CD4-positive, alpha-beta T cell treated with Interleukin-17A for 4 hours (primary cell): Measurements from ENCODE around the gene ADPRHL1.
A peak's percentile ranks its signal among the peaks of the same experiment; 100 is the strongest.
"Not testable (repeated sequence)": the region's sequence is repeated elsewhere in the genome, so short reads cannot be mapped to it uniquely, and the experiment has no call there.

Experiments used
- DNase-seq: peaks from one replicate; pipeline ENCODE4 v3.0.0-alpha.2; 2020; ENCODE audit warnings: mixed read lengths

Gene ADPRHL1

GRCh38 chr13:113454936-113455335 lies 1.6 kb upstream of the ADPRHL1 start:
- DNase-seq: no peak

- DNase-seq: no peak
These were observed 822 bp downstream of the ADPRHL1 start for GRCh38 chr13:113452466-113452865.

GRCh38 chr13:113451951-113452421 lies 1.3 kb downstream of the ADPRHL1 start:
- DNase-seq: no peak

GRCh38 chr13:113450861-113451620 lies 2.2 kb downstream of the ADPRHL1 start:
- not testable (repeated sequence) for DNase-seq

GRCh38 chr13:113450348-113450744 lies 2.9 kb downstream of the ADPRHL1 start:
- DNase-seq: not testable (repeated sequence)

DNA sequence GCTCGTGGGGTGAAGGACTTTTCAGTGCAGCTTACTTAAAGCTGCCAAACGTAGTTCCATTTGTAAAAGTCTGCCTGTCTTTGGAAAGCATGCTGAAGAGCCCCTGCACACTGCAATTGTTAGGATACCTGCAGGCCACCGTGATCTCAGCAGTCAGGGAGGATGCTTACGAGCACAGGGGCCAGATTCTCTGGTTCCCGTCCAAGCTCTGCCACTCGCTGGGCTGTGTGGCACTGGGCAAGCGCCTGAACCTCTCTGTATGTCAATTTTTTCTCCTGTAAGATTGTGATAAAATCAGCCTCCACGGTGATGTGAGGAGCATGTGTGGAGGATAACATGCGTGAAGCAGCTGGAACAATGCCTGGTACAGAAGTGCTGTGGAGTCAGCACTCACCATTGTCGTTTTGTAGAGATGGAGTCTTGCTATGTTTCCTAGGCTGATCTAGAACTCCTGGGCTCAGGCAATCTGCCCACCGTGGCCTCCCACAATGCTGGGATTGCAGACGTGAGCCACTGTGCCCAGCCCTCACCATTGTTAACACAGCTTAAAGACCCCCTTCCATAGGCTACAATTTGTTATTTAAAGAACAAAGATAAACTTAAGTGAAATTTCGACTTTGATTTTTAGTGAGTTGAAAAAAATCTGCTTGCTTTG lies 3.5 kb downstream of the ADPRHL1 start:
- no peak for DNase-seq

- peak; percentile 31 for DNase-seq
These were observed 4.2 kb downstream of the ADPRHL1 start for GRCh38 chr13:113448885-113449692.

GRCh38 chr13:113448545-113448884 lies 4.8 kb downstream of the ADPRHL1 start:
- no peak for DNase-seq

GRCh38 chr13:113447596-113447995 lies 5.7 kb downstream of the ADPRHL1 start:
- DNase-seq: no peak

- no peak for DNase-seq
These were observed 6.8 kb downstream of the ADPRHL1 start for GRCh38 chr13:113446488-113446854.

DNA sequence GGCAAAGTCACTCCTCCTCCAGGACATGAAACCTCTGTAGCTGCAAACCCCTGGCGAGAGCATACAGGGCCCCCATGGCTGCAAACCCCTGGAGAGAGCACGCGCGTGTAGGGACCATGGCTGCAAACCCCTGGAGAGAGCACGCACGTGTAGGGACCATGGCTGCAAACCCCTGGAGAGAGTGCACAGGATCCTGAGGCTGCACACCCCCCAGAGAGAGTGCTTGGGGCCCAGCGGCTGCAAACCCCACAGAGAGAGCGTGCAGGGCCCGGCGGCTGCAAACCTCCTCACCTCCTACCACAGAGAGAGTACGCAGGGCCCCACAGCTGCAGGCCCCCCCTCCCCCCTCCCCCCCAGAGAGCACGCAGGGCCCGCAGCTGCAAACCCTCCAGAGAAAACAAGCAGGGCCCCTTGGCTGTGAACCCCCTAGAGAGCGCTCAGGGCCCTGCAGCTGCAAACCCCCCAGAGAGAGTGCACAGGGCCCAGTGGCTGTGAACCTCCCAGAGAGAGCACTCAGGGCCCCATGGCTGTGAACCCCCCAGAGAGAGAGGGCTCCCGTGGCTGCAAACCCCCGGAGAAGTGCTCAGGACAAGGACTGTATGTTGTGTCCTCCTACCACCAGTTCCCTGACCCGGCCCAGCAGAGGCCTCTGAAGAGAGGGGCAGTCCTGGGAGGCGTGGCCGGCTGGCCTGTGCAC lies 7.3 kb downstream of the ADPRHL1 start:
- no peak for DNase-seq

- DNase-seq: no peak
These were observed 9.3 kb downstream of the ADPRHL1 start for GRCh38 chr13:113443991-113444390.

- DNase-seq: no peak
These were observed 10.3 kb downstream of the ADPRHL1 start for GRCh38 chr13:113442985-113443362.

- no peak for DNase-seq
These were observed 10.8 kb downstream of the ADPRHL1 start for GRCh38 chr13:113442354-113442984.

DNA sequence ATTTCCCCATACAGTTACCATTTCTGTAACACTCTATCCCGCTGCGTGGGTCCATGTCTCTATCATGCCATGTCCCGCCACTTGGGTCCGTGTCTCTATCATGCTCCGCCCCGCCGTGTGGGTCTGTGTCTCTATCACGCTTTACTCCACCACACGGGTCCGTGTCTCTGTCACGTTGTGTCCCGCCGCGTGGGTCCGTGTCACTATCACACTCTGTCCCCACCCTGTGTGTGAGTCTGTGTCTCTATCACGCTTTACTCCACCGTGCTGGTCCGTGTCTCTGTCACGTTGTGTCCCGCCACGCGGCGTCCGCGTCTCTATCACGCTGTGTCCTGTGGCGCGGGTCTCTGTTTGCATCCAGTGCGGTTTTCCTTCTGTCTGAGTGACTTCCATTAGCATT lies 11.6 kb downstream of the ADPRHL1 start:
- no peak for DNase-seq

DNA sequence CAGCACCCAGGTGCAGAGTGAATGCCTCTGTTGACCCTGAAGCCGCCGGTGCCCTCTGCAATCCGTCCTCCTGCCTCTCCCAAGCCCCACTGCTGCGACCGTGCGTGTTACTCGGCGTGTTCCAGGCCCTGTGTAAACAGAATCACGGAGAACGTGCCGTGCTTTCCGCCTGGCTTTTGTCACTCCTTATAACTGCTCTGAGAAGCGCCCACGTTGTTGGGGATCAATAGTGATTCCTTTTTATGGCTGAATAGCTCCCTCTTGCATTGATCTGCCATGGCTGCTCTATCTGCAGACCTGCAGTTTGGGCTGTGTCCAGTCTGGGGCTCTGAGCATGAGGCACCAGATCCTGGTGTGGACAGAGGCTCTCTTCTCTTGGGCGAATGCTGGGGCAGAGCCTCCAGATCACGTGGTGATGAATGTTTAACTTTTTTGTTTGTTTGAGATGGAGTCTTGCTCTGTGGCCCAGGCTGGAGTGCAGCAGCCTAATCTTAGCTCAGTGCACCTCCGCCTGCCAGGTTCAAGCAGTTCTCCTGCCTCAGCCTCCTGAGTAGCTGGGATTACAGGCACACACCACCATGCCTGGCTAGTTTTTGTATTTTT lies 15.8 kb downstream of the ADPRHL1 start:
- DNase-seq: no peak

- not testable (repeated sequence) for DNase-seq
These were observed 16.4 kb downstream of the ADPRHL1 start for GRCh38 chr13:113436866-113437265.

- DNase-seq: not testable (repeated sequence)
These were observed 17.4 kb downstream of the ADPRHL1 start for GRCh38 chr13:113435907-113436306.

DNA sequence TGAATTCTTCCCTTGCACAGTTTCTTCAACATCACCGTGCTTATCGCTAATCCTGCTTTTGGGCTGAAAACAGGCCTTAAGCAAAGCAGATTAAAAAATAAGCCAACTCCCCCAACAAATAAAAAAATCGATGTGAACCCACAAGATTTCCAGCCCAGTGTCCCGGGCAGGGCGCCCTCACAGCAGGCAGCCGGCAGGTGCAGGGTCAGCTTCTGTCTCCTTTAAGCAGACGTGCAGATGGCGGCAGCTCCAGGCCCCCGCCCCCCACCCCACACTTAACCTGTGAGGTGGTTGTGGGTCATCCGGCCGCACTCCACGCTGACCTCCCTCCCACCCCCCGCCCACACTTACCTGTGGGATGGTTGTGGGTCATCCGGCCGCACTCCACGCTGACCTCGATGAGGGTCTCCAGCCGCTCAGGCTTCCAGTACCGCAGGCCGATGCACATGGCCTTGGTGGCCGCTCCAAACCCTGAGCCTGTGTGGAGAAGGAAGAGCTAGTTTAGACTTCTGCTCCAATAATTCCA lies 19.8 kb downstream of the ADPRHL1 start:
- no peak for DNase-seq

GRCh38 chr13:113432506-113433270 lies 20.6 kb downstream of the ADPRHL1 start:
- DNase-seq: no peak

DNA sequence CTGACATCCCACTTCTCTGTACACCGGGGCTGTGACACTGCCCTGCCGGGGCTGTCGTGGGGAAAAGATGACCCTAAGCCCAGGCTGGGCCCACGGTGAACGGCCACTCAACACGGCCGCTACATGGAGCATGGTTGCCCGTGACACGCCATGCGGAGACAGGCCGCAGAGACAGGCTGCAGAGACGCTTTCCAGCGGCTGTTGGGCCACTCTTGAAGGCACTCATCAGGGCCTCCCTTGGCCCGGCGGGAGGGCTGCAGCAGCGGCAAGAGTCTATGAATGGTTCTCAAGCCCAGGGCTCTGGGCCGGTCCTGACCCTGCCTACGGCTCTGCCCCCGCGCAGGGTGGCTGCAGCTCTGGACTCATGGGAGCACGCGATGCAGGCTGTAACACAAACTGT lies 22.1 kb downstream of the ADPRHL1 start:
- no peak for DNase-seq
